Inflammatory macrophage treated with lipopolysaccharide for 4 hours (primary cell): ENCODE results near the gene TACC2.
"Not testable (repeated sequence)": the region's sequence is repeated elsewhere in the genome, so short reads cannot be mapped to it uniquely, and the experiment has no call there.

Source experiments
- DNase-seq: peaks from one replicate; pipeline ENCODE4 v3.0.0-alpha.2; 2020

TACC2 gene

GRCh38 chr10:122066337-122066939, 77.5 kb downstream of the TACC2 start:
- DNase-seq = not testable (repeated sequence)

DNA sequence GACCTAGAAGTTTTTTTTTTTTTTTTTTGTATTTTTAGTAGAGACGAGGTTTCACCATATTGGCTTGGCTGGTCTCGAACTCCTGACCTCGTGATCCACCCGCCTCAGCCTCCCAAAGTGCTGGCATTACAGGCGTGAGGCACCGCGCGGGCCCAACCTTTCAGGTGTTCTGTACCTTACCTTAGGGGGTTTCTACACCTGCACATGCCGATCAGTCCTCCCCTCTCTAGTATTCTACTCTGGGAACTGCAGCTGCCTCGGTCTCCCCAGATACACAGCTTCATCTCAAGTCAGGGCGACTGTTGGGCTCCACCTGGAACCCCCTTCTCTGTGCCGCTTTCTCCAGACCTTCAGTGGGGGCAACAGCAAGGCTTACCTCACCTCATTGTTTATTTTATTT, 79.9 kb downstream of the TACC2 start:
- no peak for DNase-seq

DNA sequence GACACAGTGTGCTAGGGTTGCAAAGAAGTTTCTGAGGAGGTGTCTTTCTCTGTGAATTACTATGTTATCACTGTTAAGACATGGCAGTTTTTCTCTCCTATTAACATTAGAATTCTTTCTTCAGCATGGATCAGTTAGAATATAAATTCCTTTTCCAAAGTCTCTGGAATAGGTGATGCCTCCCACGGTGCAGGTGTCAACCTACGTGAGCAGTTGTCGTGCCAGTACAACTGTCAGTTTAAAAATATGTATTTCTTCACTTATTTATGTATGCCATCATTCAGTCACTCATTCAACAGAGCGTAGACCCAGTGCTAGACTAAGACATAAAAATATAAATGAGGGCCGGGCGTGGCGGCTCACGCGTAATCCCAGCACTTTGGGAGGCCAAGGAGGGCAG, 83.5 kb downstream of the TACC2 start:
- no peak for DNase-seq

DNA sequence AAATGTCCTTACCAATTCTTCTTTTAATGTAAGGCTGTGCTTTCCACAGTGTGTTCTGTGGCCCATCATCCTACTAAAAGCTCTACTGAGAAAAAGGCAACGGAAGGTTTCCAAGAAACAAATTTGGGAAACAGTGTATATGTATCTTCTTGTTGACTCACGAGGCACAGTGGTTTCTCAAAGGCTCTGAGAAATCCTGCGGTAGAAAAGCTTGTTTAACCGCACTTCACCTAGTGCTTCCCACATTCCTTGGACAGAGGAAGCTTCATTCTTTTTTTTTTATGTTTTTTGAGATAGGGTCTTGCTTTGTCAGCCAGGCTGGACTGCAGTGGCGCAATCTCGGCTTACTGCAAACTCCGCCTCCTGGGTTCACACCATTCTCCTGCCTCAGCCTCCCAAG, 84.5 kb downstream of the TACC2 start:
- no peak for DNase-seq

GRCh38 chr10:122075171-122075570, 86.2 kb downstream of the TACC2 start:
- no peak for DNase-seq

GRCh38 chr10:122075876-122076275, 86.9 kb downstream of the TACC2 start:
- not testable (repeated sequence) for DNase-seq

GRCh38 chr10:122077311-122077875, 88.4 kb downstream of the TACC2 start:
- no peak for DNase-seq

- no peak for DNase-seq
Observed at GRCh38 chr10:122078326-122078725, 89.4 kb downstream of the TACC2 start.

GRCh38 chr10:122078965-122079795, 90.2 kb downstream of the TACC2 start:
- no peak for DNase-seq

DNA sequence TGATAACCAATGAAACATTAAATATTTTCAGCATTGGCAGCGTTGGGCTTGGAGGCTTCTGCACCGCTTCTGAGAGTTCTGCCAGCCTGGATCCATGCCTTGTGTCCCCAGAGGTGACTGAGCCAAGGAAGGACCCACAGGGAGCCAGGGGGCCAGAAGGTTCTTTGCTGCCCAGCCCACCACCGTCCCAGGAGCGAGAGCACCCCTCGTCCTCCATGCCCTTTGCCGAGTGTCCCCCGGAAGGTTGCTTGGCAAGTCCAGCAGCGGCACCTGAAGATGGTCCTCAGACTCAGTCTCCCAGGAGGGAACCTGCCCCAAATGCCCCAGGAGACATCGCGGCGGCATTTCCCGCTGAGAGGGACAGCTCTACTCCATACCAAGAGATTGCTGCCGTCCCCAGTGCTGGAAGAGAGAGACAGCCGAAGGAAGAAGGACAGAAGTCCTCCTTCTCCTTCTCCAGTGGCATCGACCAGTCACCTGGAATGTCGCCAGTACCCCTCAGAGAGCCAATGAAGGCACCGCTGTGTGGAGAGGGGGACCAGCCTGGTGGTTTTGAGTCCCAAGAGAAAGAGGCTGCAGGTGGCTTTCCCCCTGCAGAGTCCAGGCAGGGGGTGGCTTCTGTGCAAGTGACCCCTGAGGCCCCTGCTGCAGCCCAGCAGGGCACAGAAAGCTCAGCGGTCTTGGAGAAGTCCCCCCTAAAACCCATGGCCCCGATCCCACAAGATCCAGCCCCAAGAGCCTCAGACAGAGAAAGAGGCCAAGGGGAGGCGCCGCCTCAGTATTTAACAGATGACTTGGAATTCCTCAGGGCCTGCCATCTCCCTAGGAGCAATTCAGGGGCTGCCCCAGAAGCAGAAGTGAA, 93.9 kb downstream of the TACC2 start:
- no peak for DNase-seq

- no peak for DNase-seq
Observed at GRCh38 chr10:122083478-122084025, 94.6 kb downstream of the TACC2 start.

GRCh38 chr10:122084286-122085041, 95.5 kb downstream of the TACC2 start:
- no peak for DNase-seq

GRCh38 chr10:122085423-122085911, 96.5 kb downstream of the TACC2 start:
- DNase-seq = no peak

DNA sequence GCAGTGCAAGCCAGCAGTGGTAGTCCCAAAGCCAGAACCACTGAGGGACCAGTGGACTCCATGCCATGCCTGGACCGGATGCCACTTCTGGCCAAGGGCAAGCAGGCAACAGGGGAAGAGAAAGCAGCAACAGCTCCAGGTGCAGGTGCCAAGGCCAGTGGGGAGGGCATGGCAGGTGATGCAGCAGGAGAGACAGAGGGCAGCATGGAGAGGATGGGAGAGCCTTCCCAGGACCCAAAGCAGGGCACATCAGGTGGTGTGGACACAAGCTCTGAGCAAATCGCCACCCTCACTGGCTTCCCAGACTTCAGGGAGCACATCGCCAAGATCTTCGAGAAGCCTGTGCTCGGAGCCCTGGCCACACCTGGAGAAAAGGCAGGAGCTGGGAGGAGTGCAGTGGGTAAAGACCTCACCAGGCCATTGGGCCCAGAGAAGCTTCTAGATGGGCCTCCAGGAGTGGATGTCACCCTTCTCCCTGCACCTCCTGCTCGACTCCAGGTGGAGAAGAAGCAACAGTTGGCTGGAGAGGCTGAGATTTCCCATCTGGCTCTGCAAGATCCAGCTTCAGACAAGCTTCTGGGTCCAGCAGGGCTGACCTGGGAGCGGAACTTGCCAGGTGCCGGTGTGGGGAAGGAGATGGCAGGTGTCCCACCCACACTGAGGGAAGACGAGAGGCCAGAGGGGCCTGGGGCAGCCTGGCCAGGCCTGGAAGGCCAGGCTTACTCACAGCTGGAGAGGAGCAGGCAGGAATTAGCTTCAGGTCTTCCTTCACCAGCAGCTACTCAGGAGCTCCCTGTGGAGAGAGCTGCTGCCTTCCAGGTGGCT, 97.7 kb downstream of the TACC2 start:
- DNase-seq = no peak

- no peak for DNase-seq
Observed at GRCh38 chr10:122087436-122087835, 98.5 kb downstream of the TACC2 start.

GRCh38 chr10:122089311-122090017, 100.5 kb downstream of the TACC2 start:
- no peak for DNase-seq

GRCh38 chr10:122091722-122092121, 102.8 kb downstream of the TACC2 start:
- DNase-seq = no peak

DNA sequence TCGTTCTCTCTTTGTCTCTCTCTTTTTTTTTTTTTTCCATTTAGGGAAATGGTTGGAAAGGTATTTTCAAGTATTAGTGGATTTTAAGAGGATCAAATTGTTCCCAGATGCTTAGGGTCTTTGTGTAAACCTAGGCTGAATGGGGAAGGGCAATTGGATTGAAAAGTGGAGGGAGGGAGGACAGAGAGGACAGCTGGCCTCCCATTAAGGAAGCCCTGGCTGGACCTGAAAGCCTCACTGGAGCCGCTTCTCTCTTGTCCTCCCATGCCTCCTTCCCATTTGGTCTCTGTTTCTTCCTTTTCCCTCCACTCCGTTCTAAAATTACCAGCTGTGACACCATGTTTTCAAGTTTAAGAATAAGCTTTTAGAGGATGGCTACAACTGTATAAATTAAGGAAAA, 104.1 kb downstream of the TACC2 start:
- DNase-seq = no peak

DNA sequence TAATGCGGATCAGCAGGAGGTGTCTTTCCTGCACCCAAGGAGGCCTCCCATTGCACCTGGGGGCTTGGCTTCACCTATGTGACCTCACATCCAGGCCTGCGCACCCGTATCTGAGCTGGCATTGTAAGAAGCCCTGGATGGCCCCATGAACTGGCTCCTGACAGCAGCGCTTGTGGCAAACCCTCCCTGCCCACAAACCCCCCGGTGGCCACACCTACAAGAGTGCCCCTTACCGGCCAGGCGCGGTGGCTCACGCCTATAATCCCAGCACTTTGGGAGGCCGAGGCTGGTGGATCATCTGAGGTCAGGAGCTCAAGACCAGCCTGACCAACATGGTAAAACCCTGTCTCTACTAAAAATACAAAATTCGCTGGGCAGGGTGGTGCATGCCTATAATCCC, 107.2 kb downstream of the TACC2 start:
- not testable (repeated sequence) for DNase-seq

- DNase-seq = no peak
Observed at GRCh38 chr10:122096705-122097104, 107.7 kb downstream of the TACC2 start.
